B cell (primary cell): ENCODE measurements around the gene OPN5. TPM values are rescaled to one million over a fixed set of nuclear protein-coding genes. Genes with fewer than 3 reads are reported as not detected.

ENCODE experiments used
- ATAC-seq: fragments of 200-7000 bp; cut with Tn5 transposase; one replicate; pipeline ENCODE4 v1.10.0; 2021; ENCODE audit warnings: low read depth, mild to moderate bottlenecking, moderate number of reproducible peaks, moderate library complexity
- CTCF ChIA-PET: fragments of 350-600 bp; sonication (Branson Sonifier 250); formaldehyde crosslinking; loops from one replicate; lab custom pipeline; 2021; ENCODE audit warnings: antibody characterized with exemption, inconsistent platforms; lab: Charles Lee
- POLR2A ChIA-PET: fragments of 350-600 bp; sonication (Branson Sonifier 250); formaldehyde crosslinking; loops from one replicate; lab custom pipeline; 2021; ENCODE audit warnings: antibody characterized with exemption; lab: Charles Lee
- DNase-seq: peaks from one replicate; pipeline ENCODE4 v3.0.0; 2013
- H2AFZ ChIP-seq: 2 replicates; pipeline ENCODE4 v1.6.1; 2012; ENCODE audit warnings: mild to moderate bottlenecking, low read depth, low read length; ENCODE audit not compliant: insufficient read depth, poor library complexity, severe bottlenecking
- H3K27ac ChIP-seq, 2 donors: 1 replicate in 1 of 2; 2 replicates in 1 of 2; pipeline ENCODE4 v1.5.1; 2012 to 2013; ENCODE audit warnings: low read length in 2 of 2, mild to moderate bottlenecking in 2 of 2, moderate library complexity in 1 of 2
- H3K27me3 ChIP-seq, 4 experiments: fragments of 200-600 bp in 1 of 4; sonication (generic) in 1 of 4; replicated peaks in 1 of 4; 1 replicate in 2 of 4; 2 replicates in 2 of 4; pipeline versions ENCODE4 v1.6.1 to v1.7.0; 2013 to 2016; ENCODE audit warnings: low read length in 3 of 4, mild to moderate bottlenecking in 2 of 4, mixed read lengths in 1 of 4, moderate library complexity in 1 of 4; ENCODE audit not compliant: insufficient read depth in 4 of 4, control insufficient read depth in 3 of 4; ENCODE audit errors: control extremely low read depth in 1 of 4
- H3K36me3 ChIP-seq, 2 experiments: replicated peaks in 1 of 2; 1 replicate in 1 of 2; 2 replicates in 1 of 2; pipeline versions ENCODE4 v1.6.1 to v1.7.1; 2013; ENCODE audit warnings: low read length in 1 of 2; ENCODE audit not compliant: insufficient read depth in 2 of 2, control insufficient read depth in 1 of 2; ENCODE audit errors: control extremely low read depth in 1 of 2, extremely low read depth in 1 of 2
- H3K4me1 ChIP-seq, 2 donors: fragments of 200-600 bp in 1 of 2; sonication (generic) in 1 of 2; 1 replicate in 1 of 2; 2 replicates in 1 of 2; pipeline versions ENCODE4 v1.5.1 to v1.6.1; 2013 to 2017; ENCODE audit warnings: low read length in 2 of 2; ENCODE audit not compliant: control insufficient read depth in 2 of 2, insufficient read depth in 2 of 2
- H3K4me2 ChIP-seq: replicated peaks from 2 replicates; pipeline ENCODE3; 2012; ENCODE audit warnings: mild to moderate bottlenecking, low read depth, low read length; ENCODE audit not compliant: poor library complexity, severe bottlenecking
- H3K4me3 ChIP-seq, 5 experiments: fragments of 200-600 bp in 1 of 5; sonication (generic) in 1 of 5; 1 replicate in 3 of 5; 2 replicates in 2 of 5; pipeline versions ENCODE4 v1.5.1 to v1.7.0; 2011 to 2016; ENCODE audit warnings: low read length in 4 of 5, mild to moderate bottlenecking in 4 of 5, low read depth in 2 of 5, control low read depth in 1 of 5, moderate library complexity in 1 of 5; ENCODE audit not compliant: insufficient read depth in 1 of 5; ENCODE audit errors: control extremely low read depth in 1 of 5, extremely low read depth in 1 of 5
- H3K79me2 ChIP-seq: fragments of 200-600 bp; sonication (generic); one replicate; pipeline ENCODE4 v1.6.0; 2016; ENCODE audit warnings: low read length; ENCODE audit not compliant: control insufficient read depth, insufficient read depth
- H3K9ac ChIP-seq: fragments of 200-600 bp; sonication (generic); 2 replicates; pipeline ENCODE4 v1.6.1; 2017; ENCODE audit warnings: mild to moderate bottlenecking, low read length, moderate library complexity
- H3K9me3 ChIP-seq, 3 donors: one replicate each; pipeline versions ENCODE4 v1.6.1 to v1.7.1; 2013; ENCODE audit warnings: low read length in 2 of 3; ENCODE audit not compliant: control insufficient read depth in 2 of 3, insufficient read depth in 1 of 3; ENCODE audit errors: control extremely low read depth in 1 of 3
- H4K20me1 ChIP-seq: 2 replicates; pipeline ENCODE4 v1.6.0; 2012; ENCODE audit warnings: mild to moderate bottlenecking, low read length; ENCODE audit not compliant: insufficient read depth, control insufficient read depth, poor library complexity, severe bottlenecking
- H3K27ac Mint-ChIP-seq: one replicate; pipeline ENCODE4 v1.8.0; 2021; ENCODE audit warnings: mixed read lengths
- H3K27me3 Mint-ChIP-seq: one replicate; pipeline ENCODE4 v1.8.0; 2021; ENCODE audit warnings: mixed read lengths
- H3K4me1 Mint-ChIP-seq: one replicate; pipeline ENCODE4 v1.8.0; 2021; ENCODE audit warnings: mixed read lengths
- H3K4me3 Mint-ChIP-seq: one replicate; pipeline ENCODE4 v1.8.0; 2021; ENCODE audit warnings: mixed read lengths
- H3K9me3 Mint-ChIP-seq: one replicate; pipeline ENCODE4 v1.8.0; 2022; ENCODE audit warnings: mixed read lengths; ENCODE audit not compliant: insufficient read depth
- EZH2 ChIP-seq: IDR thresholded peaks from 2 replicates; pipeline ENCODE4 v1.6.1; 2012; ENCODE audit warnings: borderline replicate concordance, low read depth, mild to moderate bottlenecking, moderate library complexity, low read length; ENCODE audit not compliant: insufficient read depth, poor library complexity, severe bottlenecking
- WGBS: methylation state at CpG from one replicate; pipeline ENCODE4 v1.1.5; 2013; ENCODE audit warnings: missing lambda C conversion rate; ENCODE audit not compliant: insufficient coverage; 5-methylcytosine and 5-hydroxymethylcytosine counted together
- intact Hi-C: fragments of 100-400 bp; cut with micrococcal nuclease; formaldehyde crosslinking; loops from one replicate; pipeline ENCODE4 v1.10.0; 2022
- polyA plus RNA-seq: library from polyadenylated mRNA; depleted of rRNA; stranded (reverse); fragments of >200 nt; gene quantifications from 2 replicates; pipeline ENCODE4 v1.2.3, GENCODE V29; 2012
- total RNA-seq, 2 donors: library from RNA; stranded (reverse); fragments of 120-200 nt in 1 of 2; gene quantifications; 1 replicate in 1 of 2; 2 replicates in 1 of 2; pipeline versions ENCODE4 v1.2.3 to v1.2.4, GENCODE V29; 2013 to 2022
- TF ChIP-seq, protein P1 (sequence below): fragments of 200-600 bp; IDR thresholded peaks from one replicate; pipeline ENCODE4 v1.8.0; 2022; ENCODE audit warnings: antibody characterized with exemption, mild to moderate bottlenecking

The OPN5 gene
- total and polyA plus RNA-seq, 2 donors (not counting 1 experiment from before 2014, with no cell fraction given), result not detected

DNA sequence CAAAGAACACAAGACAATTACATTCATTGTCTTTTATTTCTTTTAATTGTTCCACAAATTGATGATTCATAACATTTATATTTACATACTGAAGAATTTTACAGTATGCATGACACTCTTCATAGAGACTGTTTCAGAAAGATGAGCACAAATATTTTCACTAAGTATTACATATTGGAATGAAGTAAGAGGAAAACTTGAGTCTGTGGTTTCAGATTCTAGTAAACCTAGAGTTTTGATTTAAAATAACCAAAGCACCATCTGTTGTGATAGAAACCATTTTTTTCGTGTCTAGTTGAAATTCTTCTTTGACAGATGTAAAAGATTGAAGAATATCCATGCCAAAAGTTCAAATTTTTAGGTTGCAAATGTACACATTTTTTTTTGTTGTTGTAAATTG is 32.1 kb upstream of the OPN5 start:
- Mint-ChIP-seq H3K27ac (no peak overlapping the region), H3K27me3 (peaks cover 6% of the 10 kb centered on the region), H3K4me1 (no peaks in the 10 kb centered on the region), H3K9me3 (no peaks in the 10 kb centered on the region), H3K4me3 (no peak overlapping the region)
- Histone ChIP-seq H3K4me2 (no peak overlapping the region), H3K9me3 (no peaks in the 10 kb centered on the region), H3K4me3 (no peak overlapping the region), H3K4me1 (no peaks in the 10 kb centered on the region), H3K36me3 (no peaks in the 10 kb centered on the region), H2AFZ (no peak overlapping the region), H3K9ac (no peak overlapping the region), H3K27me3 (peaks cover 0 to 2% (median 0%) of the 10 kb centered on the region in 4 experiments), H3K79me2 (no peaks in the 10 kb centered on the region), H3K27ac (no peak overlapping the region), H4K20me1 (no peaks in the 10 kb centered on the region)
- DNase-seq (no peak), ATAC-seq (no peak)
- TF ChIP-seq EZH2, result no peak
- TF ChIP-seq, protein P1, sequence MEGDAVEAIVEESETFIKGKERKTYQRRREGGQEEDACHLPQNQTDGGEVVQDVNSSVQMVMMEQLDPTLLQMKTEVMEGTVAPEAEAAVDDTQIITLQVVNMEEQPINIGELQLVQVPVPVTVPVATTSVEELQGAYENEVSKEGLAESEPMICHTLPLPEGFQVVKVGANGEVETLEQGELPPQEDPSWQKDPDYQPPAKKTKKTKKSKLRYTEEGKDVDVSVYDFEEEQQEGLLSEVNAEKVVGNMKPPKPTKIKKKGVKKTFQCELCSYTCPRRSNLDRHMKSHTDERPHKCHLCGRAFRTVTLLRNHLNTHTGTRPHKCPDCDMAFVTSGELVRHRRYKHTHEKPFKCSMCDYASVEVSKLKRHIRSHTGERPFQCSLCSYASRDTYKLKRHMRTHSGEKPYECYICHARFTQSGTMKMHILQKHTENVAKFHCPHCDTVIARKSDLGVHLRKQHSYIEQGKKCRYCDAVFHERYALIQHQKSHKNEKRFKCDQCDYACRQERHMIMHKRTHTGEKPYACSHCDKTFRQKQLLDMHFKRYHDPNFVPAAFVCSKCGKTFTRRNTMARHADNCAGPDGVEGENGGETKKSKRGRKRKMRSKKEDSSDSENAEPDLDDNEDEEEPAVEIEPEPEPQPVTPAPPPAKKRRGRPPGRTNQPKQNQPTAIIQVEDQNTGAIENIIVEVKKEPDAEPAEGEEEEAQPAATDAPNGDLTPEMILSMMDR, result no peak
- POLR2A ChIA-PET, result no interaction called here
- WGBS, result no CpG with 5 or more reads among the region's 1 CpG
- CTCF ChIA-PET, result interaction anchor here (1.6 kb wide), 1 partner anchor 31 kb away, joined by 4 read pairs; no protein-coding TSS in a partner anchor
- intact Hi-C loops, result no loop called here

GRCh38 chr6:47752801-47753200 is 29.0 kb upstream of the OPN5 start:
- POLR2A ChIA-PET, result no interaction called here
- no peak overlapping the region for H2AFZ ChIP-seq
- CTCF ChIA-PET, result no interaction called here
- peaks cover 6% of the 10 kb centered on the region for H3K27me3 Mint-ChIP-seq
- H4K20me1 ChIP-seq, result no peaks in the 10 kb centered on the region
- TF ChIP-seq EZH2, result no peak
- TF ChIP-seq, protein P1, result no peak
- intact Hi-C loops, result no loop called here
- H3K9ac ChIP-seq, result no peak overlapping the region
- no peak for DNase-seq
- WGBS, result no CpG with 5 or more reads among the region's 1 CpG
- no peaks in the 10 kb centered on the region for H3K9me3 ChIP-seq
- H3K27me3 ChIP-seq, result peaks cover 0 to 5% (median 0%) of the 10 kb centered on the region in 4 experiments
- no peak overlapping the region for H3K4me2 ChIP-seq
- no peak overlapping the region for H3K4me3 Mint-ChIP-seq
- H3K9me3 Mint-ChIP-seq, result no peaks in the 10 kb centered on the region
- no peak for ATAC-seq
- no peaks in the 10 kb centered on the region for H3K4me1 Mint-ChIP-seq
- H3K27ac Mint-ChIP-seq, result no peak overlapping the region
- no peak overlapping the region for H3K4me3 ChIP-seq
- no peaks in the 10 kb centered on the region for H3K79me2 ChIP-seq
- no peak overlapping the region for H3K27ac ChIP-seq
- no peaks in the 10 kb centered on the region for H3K4me1 ChIP-seq
- H3K36me3 ChIP-seq, result no peaks in the 10 kb centered on the region
